ENCODE measurements around the gene AHNAK2. TPM values are rescaled to one million over a fixed set of nuclear protein-coding genes. Genes with fewer than 3 reads are reported as not detected.

Gene AHNAK2
- total and polyA plus RNA-seq, 3 donors from 2014 or later: 10.8 to 15.1 (median 12.8) TPM

DNA sequence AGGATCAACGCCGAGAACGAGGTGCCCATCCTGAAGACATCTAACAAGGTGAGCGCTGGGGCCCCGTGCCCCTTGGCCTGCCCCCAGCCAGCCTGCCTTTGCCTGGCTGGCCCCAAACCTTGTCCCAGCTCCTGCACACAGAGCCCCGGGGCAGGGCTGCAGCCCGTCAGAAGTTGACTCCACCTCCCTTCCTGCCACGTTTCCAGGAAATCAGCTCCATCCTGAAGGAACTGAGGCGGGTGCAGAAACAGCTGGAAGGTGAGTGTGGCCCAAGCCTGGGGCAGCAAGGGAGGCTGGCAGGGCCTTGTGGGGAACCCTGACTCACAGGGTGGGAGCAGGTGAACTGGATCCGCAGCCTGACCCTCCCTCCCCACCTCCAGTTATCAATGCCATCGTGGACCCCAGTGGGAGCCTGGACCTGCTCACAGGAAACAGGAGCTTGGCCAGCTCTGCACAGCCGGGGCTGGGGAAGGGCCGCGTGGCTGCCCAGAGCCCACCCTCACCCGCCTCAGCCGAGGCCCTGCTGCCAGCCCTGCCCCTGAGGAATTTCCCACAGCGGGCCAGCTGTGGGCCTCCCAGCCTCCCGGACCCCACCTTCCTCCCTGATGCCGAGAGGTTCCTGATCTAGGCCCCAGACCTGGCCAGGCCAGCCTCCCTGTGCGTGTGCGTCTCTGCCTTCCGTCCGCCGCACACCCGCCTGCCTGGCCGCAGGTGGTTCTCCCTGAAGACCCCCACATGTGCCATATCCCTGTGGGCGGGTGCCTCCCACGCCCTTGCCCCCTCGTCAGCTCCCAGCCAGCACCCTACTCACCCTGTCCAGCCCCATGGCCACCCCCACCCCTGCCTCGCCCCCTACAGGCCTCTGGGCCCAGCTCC is 83.6 kb downstream of the AHNAK2 start:
- no peaks in the 10 kb centered on the region for H3K9me3 ChIP-seq
- WGBS, 2 donors: 45 to 77% methylated on average over 2 to 24 of the region's 30 CpGs
- H3K36me3 ChIP-seq (ENCODE audit: low read depth, missing control alignments): no peaks in the 10 kb centered on the region
- H3K4me1 ChIP-seq: peaks cover 4% of the 10 kb centered on the region
- H3K27me3 ChIP-seq: no peaks in the 10 kb centered on the region
- DNase-seq: no peak
- H3K27ac ChIP-seq: no peak overlapping the region
- no peak overlapping the region for H3K4me3 ChIP-seq
- TF ChIP-seq POLR2A (IDR thresholded peaks at IDR 0.05): no peak
- TF ChIP-seq, protein P1, sequence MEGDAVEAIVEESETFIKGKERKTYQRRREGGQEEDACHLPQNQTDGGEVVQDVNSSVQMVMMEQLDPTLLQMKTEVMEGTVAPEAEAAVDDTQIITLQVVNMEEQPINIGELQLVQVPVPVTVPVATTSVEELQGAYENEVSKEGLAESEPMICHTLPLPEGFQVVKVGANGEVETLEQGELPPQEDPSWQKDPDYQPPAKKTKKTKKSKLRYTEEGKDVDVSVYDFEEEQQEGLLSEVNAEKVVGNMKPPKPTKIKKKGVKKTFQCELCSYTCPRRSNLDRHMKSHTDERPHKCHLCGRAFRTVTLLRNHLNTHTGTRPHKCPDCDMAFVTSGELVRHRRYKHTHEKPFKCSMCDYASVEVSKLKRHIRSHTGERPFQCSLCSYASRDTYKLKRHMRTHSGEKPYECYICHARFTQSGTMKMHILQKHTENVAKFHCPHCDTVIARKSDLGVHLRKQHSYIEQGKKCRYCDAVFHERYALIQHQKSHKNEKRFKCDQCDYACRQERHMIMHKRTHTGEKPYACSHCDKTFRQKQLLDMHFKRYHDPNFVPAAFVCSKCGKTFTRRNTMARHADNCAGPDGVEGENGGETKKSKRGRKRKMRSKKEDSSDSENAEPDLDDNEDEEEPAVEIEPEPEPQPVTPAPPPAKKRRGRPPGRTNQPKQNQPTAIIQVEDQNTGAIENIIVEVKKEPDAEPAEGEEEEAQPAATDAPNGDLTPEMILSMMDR (IDR thresholded peaks at IDR 0.05): no peak
- intact Hi-C loops (cut with DNase I; ENCODE audit: low total_unique reads): loop anchor here (10.0 kb wide), 1 partner anchor 150 kb away; no protein-coding TSS in a partner anchor

DNA sequence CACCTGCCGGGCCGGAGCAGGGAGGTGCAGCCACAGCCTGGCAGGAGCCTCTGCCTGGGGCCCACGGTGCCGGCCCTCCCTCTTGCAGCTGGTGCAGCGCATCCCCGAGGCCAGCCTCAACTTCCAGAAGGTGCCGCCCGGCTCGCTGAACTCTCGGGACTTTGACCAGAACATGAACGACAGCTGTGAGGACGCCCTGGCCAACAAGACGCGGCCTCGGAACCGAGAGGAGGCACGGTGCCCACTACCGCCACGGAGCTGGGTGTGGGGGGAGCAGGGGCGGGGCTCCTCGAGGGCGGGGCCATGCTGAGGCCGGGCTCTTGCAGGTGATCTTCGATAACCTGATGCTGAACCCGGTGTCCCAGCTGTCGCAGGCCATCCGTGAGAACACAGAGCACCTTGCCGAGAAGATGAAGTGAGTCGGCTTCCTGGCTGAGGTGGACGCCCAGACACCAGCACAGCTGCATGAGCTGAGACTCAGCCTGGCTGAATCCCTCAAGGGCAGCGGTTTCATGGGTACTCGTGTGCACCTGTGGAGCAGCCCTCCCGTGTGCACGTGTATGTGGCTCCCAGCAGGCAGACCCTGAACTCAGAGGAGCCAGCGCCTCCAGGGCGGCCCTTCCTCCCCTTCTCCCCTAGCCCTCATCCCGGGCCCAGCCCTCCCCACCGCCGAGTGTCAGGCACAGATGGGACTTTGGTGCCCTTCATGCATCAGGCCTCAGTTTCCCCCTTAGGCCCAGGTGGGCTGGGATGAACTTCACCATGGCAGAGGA is 84.6 kb downstream of the AHNAK2 start:
- Histone ChIP-seq H3K4me1 (peaks cover 4% of the 10 kb centered on the region), H3K9me3 (no peaks in the 10 kb centered on the region), H3K27ac (no peak overlapping the region), H3K4me3 (no peak overlapping the region), H3K36me3 (ENCODE audit: low read depth, missing control alignments) (no peaks in the 10 kb centered on the region), H3K27me3 (no peaks in the 10 kb centered on the region)
- TF ChIP-seq POLR2A (IDR thresholded peaks at IDR 0.05): no peak
- TF ChIP-seq, protein P1 (IDR thresholded peaks at IDR 0.05): no peak
- 85% methylated on average over 15 to 30 of the region's 39 CpGs for WGBS, 2 donors
- DNase-seq: no peak
- intact Hi-C loops (cut with DNase I; ENCODE audit: low total_unique reads): loop anchor here (10.0 kb wide), 1 partner anchor 151 kb away; no protein-coding TSS in a partner anchor

DNA sequence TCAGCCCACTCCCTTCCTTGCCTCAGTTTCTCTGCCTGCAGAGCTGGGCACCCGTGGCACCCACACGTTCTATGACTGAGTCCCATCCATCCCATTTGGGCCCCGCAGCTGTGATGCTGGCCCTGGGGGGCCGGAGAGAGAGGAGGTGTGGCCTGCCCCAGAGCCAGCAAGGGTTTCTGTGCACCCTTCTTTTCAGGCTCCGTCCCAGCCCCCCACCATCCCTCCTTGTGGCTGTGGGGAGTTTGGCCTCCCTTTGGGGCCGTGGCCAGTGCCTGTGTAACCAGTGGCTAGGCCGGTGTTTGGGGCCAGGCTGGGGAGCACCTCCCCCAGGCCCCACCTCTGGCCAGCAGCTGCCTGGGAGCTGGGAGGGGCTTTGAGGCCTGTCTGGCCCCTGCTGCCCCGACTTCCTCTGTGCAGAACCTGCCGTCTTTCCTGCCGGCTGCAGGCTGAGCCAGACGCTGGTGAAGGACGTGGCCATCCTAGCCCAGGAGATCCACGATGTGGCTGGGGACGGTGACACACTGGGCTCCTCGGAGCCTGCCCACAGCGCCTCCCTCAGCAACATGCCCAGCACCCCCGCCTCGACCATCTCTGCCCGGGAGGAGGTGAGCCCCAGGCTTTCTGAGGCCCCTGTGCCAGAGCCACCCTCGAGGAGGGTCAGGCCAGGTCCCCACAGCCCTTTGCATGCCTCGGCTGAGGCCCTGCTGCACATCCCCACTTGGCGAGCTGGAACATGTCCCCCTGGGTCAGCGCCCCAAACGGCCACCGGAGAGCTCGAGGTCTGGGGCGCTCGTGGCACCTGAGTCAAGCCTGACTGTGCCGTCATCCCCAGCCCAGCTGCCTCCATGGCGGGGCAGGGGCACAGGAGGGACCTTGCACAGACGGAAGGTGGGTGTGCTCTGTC is 85.4 kb downstream of the AHNAK2 start:
- TF ChIP-seq, protein P1 (IDR thresholded peaks at IDR 0.05): no peak
- no peak for TF ChIP-seq POLR2A (IDR thresholded peaks at IDR 0.05)
- peaks cover 4% of the 10 kb centered on the region for H3K4me1 ChIP-seq
- no peaks in the 10 kb centered on the region for H3K9me3 ChIP-seq
- DNase-seq: no peak
- intact Hi-C loops (cut with DNase I; ENCODE audit: low total_unique reads): loop anchor here (10.0 kb wide), 1 partner anchor 152 kb away; no protein-coding TSS in a partner anchor
- H3K27me3 ChIP-seq: no peaks in the 10 kb centered on the region
- no peak overlapping the region for H3K4me3 ChIP-seq
- no peak overlapping the region for H3K27ac ChIP-seq
- WGBS, 2 donors: 85 to 87% methylated on average over 3 to 21 of the region's 31 CpGs
- H3K36me3 ChIP-seq (ENCODE audit: low read depth, missing control alignments): no peaks in the 10 kb centered on the region

DNA sequence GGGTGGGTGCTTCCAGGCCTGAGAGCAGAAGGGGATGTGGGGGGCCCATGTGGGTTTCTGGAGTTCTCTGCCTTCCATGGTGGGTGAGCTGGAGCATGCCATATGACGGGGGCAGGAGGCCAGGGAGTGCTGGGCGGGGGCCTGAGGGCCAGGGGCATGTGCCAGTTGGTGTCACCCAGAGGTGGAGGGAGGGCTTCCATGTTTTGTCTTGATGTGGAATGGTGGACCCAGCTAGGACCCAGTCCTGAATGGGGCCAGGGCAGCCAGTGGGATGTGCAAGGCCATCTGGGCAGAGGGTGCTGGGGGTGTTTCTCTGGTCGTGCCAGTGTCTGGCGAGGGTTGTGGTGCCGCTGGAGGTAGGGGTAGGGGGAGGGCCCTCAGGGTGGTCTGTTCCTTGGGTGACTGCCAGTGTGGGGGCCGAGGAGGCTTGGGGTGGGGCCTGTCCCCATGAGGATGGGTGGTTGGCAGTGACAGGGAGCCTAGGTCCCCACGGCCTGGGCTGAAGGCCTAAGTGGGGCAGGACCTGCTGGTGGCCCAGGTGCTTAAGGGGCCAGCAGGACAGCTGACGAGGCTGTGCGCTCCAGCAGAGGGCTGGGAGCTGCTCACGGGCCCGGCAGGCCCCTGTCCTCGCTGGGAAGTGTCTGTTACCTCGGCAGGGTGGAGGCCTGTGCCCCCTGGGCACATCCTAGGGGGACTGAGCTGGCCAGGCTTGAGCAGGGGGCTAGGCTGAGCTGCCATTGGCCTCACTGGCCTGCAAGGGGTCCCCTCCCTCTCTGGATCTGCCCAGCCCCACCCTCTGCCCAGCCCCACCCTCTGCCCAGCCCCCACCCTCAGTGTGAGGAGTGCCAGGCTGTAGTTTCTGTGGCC is 86.3 kb downstream of the AHNAK2 start:
- no peak for DNase-seq
- intact Hi-C loops (cut with DNase I; ENCODE audit: low total_unique reads): loop anchor here (10.0 kb wide), 1 partner anchor 153 kb away; no protein-coding TSS in a partner anchor
- no peaks in the 10 kb centered on the region for H3K9me3 ChIP-seq
- H3K4me3 ChIP-seq: no peak overlapping the region
- no peaks in the 10 kb centered on the region for H3K27me3 ChIP-seq
- H3K4me1 ChIP-seq: peaks cover 4% of the 10 kb centered on the region
- WGBS, 2 donors: 54 to 86% methylated on average over 3 to 13 of the region's 13 CpGs
- no peak for TF ChIP-seq POLR2A (IDR thresholded peaks at IDR 0.05)
- TF ChIP-seq, protein P1 (IDR thresholded peaks at IDR 0.05): no peak
- no peak overlapping the region for H3K27ac ChIP-seq
- no peaks in the 10 kb centered on the region for H3K36me3 ChIP-seq (ENCODE audit: low read depth, missing control alignments)

Measured in testis (tissue), 3 donors.